A673 (cell line): ENCODE measurements around the gene ITGA1. TPM values are rescaled to one million over a fixed set of nuclear protein-coding genes. Genes with fewer than 3 reads are reported as not detected.

Source experiments
- BruUV-seq: library from RNA; stranded (reverse); fragments of 400-500 nt; replicated peaks from 2 replicates; lab custom pipeline; 2021; lab: Mats Ljungman, UMichigan
- CTCF ChIA-PET: fragments of 300-600 bp; sonication (Branson Sonifier 250); formaldehyde crosslinking; loops from one replicate; lab custom pipeline; 2022; ENCODE audit warnings: antibody characterized with exemption; lab: Charles Lee
- POLR2A ChIA-PET: fragments of 300-600 bp; sonication (Branson Sonifier 250); formaldehyde crosslinking; loops from one replicate; lab custom pipeline; 2022; ENCODE audit warnings: antibody characterized with exemption; ENCODE audit not compliant: low non-redundant PET; lab: Charles Lee
- DNase-seq: peaks from one replicate; pipeline ENCODE4 v3.0.0-alpha.2; 2015; ENCODE audit warnings: low spot score
- H3K27ac ChIP-seq: fragments of 200-600 bp; sonication (generic); 2 replicates; pipeline ENCODE4 v1.5.1; 2016; ENCODE audit warnings: mixed run types, low read depth, mild to moderate bottlenecking, mixed read lengths, antibody characterized with exemption, low read length; ENCODE audit not compliant: poor library complexity, severe bottlenecking
- H3K27me3 ChIP-seq: fragments of 200-600 bp; sonication (generic); replicated peaks from 2 replicates; pipeline ENCODE4 v1.6.1; 2017; ENCODE audit warnings: mixed run types, low read depth, mild to moderate bottlenecking, mixed read lengths, antibody characterized with exemption, low read length; ENCODE audit not compliant: insufficient read depth, poor library complexity
- H3K36me3 ChIP-seq: fragments of 200-600 bp; sonication (generic); 2 replicates; pipeline ENCODE4 v1.6.1; 2016; ENCODE audit warnings: mixed run types, mild to moderate bottlenecking, mixed read lengths, antibody characterized with exemption, low read length; ENCODE audit not compliant: insufficient read depth, poor library complexity, severe bottlenecking
- H3K4me1 ChIP-seq: fragments of 200-600 bp; sonication (generic); 2 replicates; pipeline ENCODE4 v1.6.1; 2017; ENCODE audit warnings: mixed run types, mild to moderate bottlenecking, mixed read lengths, antibody characterized with exemption, low read length; ENCODE audit not compliant: insufficient read depth, poor library complexity, severe bottlenecking
- H3K4me3 ChIP-seq: fragments of 200-600 bp; sonication (generic); 2 replicates; pipeline ENCODE4 v1.5.1; 2016; ENCODE audit warnings: low read depth, mixed run types, mild to moderate bottlenecking, mixed read lengths, low read length; ENCODE audit not compliant: poor library complexity, severe bottlenecking
- H3K9me3 ChIP-seq: fragments of 200-600 bp; sonication (generic); 2 replicates; pipeline ENCODE4 v1.6.1; 2016; ENCODE audit warnings: mixed run types, low read depth, mild to moderate bottlenecking, mixed read lengths, antibody characterized with exemption, low read length; ENCODE audit not compliant: poor library complexity, severe bottlenecking
- CTCF ChIP-seq: fragments of 300-800, 200-600 bp; sonication (generic); conservative IDR thresholded peaks from 2 replicates; pipeline ENCODE4 v1.5.1; 2017; ENCODE audit warnings: low read depth, mild to moderate bottlenecking, antibody characterized with exemption, low read length, moderate library complexity, mixed read lengths
- EZH2 ChIP-seq: fragments of 200-600 bp; sonication (generic); IDR thresholded peaks from 2 replicates; pipeline ENCODE4 v1.6.1; 2017; ENCODE audit warnings: borderline replicate concordance, low read depth, mild to moderate bottlenecking, mixed read lengths, antibody characterized with exemption, low read length; ENCODE audit not compliant: poor library complexity, severe bottlenecking
- intact Hi-C: fragments of 100-400 bp; cut with micrococcal nuclease; formaldehyde crosslinking; loops from one replicate; pipeline ENCODE4 v1.10.0; 2022; ENCODE audit not compliant: unreplicated experiment
- total RNA-seq: library from RNA; stranded (reverse); gene quantifications from 2 replicates; pipeline ENCODE4 v1.2.3, GENCODE V29; 2021

ITGA1 gene
- total RNA-seq, 1 experiment from 2014 or later = 8.1 TPM

GRCh38 chr5:52799358-52799982 lies 11.8 kb downstream of the ITGA1 start:
- Histone ChIP-seq H3K36me3 (peaks cover 14% of the 10 kb centered on the region), H3K4me1 (peaks cover 17% of the 10 kb centered on the region), H3K27me3 (no peaks in the 10 kb centered on the region), H3K4me3 (peak overlapping the region; percentile 59), H3K9me3 (no peaks in the 10 kb centered on the region), H3K27ac (peak overlapping the region; percentile 92)
- POLR2A ChIA-PET = interaction anchor here (0.6 kb wide), 1 partner anchor 12 kb away, joined by 3 read pairs; no protein-coding TSS in a partner anchor
- CTCF ChIA-PET = interaction anchor here (0.8 kb wide), 1 partner anchor 116 kb away, joined by 4 read pairs; no protein-coding TSS in a partner anchor
- DNase-seq = peak; percentile 42
- intact Hi-C loops = no loop called here
- BruUV-seq = TSS peak; percentile 89
- no peak for TF ChIP-seq EZH2
- TF ChIP-seq CTCF = no peak

GRCh38 chr5:52799983-52800393 lies 12.3 kb downstream of the ITGA1 start:
- Histone ChIP-seq H3K36me3 (peaks cover 14% of the 10 kb centered on the region), H3K9me3 (no peaks in the 10 kb centered on the region), H3K4me3 (peak overlapping the region; percentile 59), H3K27ac (peak overlapping the region; percentile 92), H3K4me1 (peaks cover 23% of the 10 kb centered on the region), H3K27me3 (no peaks in the 10 kb centered on the region)
- TF ChIP-seq CTCF (no peak), EZH2 (no peak)
- intact Hi-C loops = loop anchor here (2.0 kb wide), 1 partner anchor 41 kb away; no protein-coding TSS in a partner anchor
- CTCF ChIA-PET = no interaction called here
- POLR2A ChIA-PET = interaction anchor here (0.6 kb wide), 1 partner anchor 13 kb away, joined by 3 read pairs; no protein-coding TSS in a partner anchor
- no TSS peak for BruUV-seq
- peak; percentile 98 for DNase-seq

- Histone ChIP-seq H3K36me3 (peaks cover 18% of the 10 kb centered on the region), H3K4me1 (peaks cover 28% of the 10 kb centered on the region), H3K27me3 (no peaks in the 10 kb centered on the region), H3K9me3 (no peaks in the 10 kb centered on the region), H3K27ac (peak overlapping the region; percentile 92), H3K4me3 (peak overlapping the region; percentile 59)
- peak; percentile 46 for DNase-seq
- TF ChIP-seq CTCF (no peak), EZH2 (no peak)
- CTCF ChIA-PET = no interaction called here
- POLR2A ChIA-PET = no interaction called here
- intact Hi-C loops = loop anchor here (2.0 kb wide), 1 partner anchor 40 kb away; no protein-coding TSS in a partner anchor
- no TSS peak for BruUV-seq
Observed at GRCh38 chr5:52800394-52801213, 12.9 kb downstream of the ITGA1 start.
